ENCODE results near the gene SGK2. TPM values are rescaled to one million over a fixed set of nuclear protein-coding genes. Genes with fewer than 3 reads are reported as not detected.

SGK2 gene
- total and polyA plus RNA-seq, 2 of the 13 experiments (the other 11 are each of a cell fraction or from before 2014, with no cell fraction given): 6.2 to 29.4 TPM

GRCh38 chr20:43590392-43591303 lies 31.8 kb downstream of the SGK2 start, which contains the start of gene IFT52 (continued):
- TF ChIP-seq KIAA2018 (CRISPR knock-in tag; IDR thresholded peaks at IDR 0.05; ENCODE audit: borderline replicate concordance) (0 out of 2 replicates have a peak, but pooled peaks have one; percentile 67), WIZ (CRISPR knock-in tag; IDR thresholded peaks at IDR 0.05) (peak; percentile 55), ZNF354B (CRISPR knock-in tag; IDR thresholded peaks at IDR 0.05) (peak; percentile 92; the same call in 1 of the 2 replicates), JDP2 (CRISPR knock-in tag; IDR thresholded peaks at IDR 0.05; ENCODE audit: borderline replicate concordance) (no peak; the same call in 1 of the 2 replicates), ZNF589 (CRISPR knock-in tag; conservative IDR thresholded peaks at IDR 0.05) (no peak; the same call in none of the 2 replicates), ZNF574 (CRISPR knock-in tag; IDR thresholded peaks at IDR 0.05) (peak; percentile 78), NCOR1 (IDR thresholded peaks at IDR 0.05; ENCODE audit: borderline replicate concordance, low read length) (peak; percentile 82; the same call in 1 of the 2 replicates), RARA (CRISPR knock-in tag; IDR thresholded peaks at IDR 0.05) (peak; percentile 51; the same call in 1 of the 2 replicates), BRCA1 (CRISPR knock-in tag; IDR thresholded peaks at IDR 0.05) (peak; percentile 92), JUN (CRISPR knock-in tag; IDR thresholded peaks at IDR 0.05) (peak; percentile 81; the same call in 1 of the 2 replicates), ZNF564 (CRISPR knock-in tag; IDR thresholded peaks at IDR 0.05) (0 out of 2 replicates have a peak, but pooled peaks have one; percentile 25)
- TF ChIP-seq, protein P1, sequence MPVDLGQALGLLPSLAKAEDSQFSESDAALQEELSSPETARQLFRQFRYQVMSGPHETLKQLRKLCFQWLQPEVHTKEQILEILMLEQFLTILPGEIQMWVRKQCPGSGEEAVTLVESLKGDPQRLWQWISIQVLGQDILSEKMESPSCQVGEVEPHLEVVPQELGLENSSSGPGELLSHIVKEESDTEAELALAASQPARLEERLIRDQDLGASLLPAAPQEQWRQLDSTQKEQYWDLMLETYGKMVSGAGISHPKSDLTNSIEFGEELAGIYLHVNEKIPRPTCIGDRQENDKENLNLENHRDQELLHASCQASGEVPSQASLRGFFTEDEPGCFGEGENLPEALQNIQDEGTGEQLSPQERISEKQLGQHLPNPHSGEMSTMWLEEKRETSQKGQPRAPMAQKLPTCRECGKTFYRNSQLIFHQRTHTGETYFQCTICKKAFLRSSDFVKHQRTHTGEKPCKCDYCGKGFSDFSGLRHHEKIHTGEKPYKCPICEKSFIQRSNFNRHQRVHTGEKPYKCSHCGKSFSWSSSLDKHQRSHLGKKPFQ (CRISPR knock-in tag; IDR thresholded peaks at IDR 0.05; ENCODE audit: insufficient replicate concordance): peak; percentile 48
- TF ChIP-seq, protein P2, sequence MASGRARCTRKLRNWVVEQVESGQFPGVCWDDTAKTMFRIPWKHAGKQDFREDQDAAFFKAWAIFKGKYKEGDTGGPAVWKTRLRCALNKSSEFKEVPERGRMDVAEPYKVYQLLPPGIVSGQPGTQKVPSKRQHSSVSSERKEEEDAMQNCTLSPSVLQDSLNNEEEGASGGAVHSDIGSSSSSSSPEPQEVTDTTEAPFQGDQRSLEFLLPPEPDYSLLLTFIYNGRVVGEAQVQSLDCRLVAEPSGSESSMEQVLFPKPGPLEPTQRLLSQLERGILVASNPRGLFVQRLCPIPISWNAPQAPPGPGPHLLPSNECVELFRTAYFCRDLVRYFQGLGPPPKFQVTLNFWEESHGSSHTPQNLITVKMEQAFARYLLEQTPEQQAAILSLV (CRISPR knock-in tag; IDR thresholded peaks at IDR 0.05; ENCODE audit: borderline replicate concordance): peak; percentile 91; the same call in 1 of the 2 replicates

Measured in HepG2 (cell line).